ENCODE results near the gene NR3C1.

Gene NR3C1

DNA sequence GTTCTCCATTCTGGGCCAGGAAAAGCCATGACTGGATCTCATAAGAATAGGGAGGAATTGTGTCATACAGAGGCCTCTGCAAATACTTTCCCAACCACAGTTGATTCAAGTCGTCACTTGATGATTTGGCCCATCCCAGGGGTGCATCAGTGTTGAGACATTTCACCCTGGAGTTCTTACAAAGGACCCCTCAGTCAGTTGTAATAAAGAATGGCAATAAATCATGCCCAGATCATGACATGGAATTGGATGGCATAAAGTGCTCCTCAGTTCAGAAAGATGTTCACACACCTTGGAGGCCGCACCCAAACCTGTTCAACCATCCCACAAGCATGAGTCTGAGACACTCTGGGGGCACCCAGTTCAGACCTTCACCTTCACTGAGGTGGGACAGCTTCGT, 168.1 kb downstream of the NR3C1 start:
- Histone ChIP-seq H3K4me1 (peaks cover 0 to 35% (median 14%) of the 10 kb centered on the region in 4 donors), H3K27ac (peak overlapping the region; percentile 49 to 53), H3K9me3 (no peaks in the 10 kb centered on the region), H3K27me3 (no peaks in the 10 kb centered on the region), H3K4me3 (no peak overlapping the region), H3K36me3 (no peaks in the 10 kb centered on the region)
- intact Hi-C loops (cut with DNase I; ENCODE audit: low total_unique reads), result no loop called here
- TF ChIP-seq, protein P1, sequence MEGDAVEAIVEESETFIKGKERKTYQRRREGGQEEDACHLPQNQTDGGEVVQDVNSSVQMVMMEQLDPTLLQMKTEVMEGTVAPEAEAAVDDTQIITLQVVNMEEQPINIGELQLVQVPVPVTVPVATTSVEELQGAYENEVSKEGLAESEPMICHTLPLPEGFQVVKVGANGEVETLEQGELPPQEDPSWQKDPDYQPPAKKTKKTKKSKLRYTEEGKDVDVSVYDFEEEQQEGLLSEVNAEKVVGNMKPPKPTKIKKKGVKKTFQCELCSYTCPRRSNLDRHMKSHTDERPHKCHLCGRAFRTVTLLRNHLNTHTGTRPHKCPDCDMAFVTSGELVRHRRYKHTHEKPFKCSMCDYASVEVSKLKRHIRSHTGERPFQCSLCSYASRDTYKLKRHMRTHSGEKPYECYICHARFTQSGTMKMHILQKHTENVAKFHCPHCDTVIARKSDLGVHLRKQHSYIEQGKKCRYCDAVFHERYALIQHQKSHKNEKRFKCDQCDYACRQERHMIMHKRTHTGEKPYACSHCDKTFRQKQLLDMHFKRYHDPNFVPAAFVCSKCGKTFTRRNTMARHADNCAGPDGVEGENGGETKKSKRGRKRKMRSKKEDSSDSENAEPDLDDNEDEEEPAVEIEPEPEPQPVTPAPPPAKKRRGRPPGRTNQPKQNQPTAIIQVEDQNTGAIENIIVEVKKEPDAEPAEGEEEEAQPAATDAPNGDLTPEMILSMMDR (IDR thresholded peaks at IDR 0.05), result no peak
- DNase-seq, result no peak

DNA sequence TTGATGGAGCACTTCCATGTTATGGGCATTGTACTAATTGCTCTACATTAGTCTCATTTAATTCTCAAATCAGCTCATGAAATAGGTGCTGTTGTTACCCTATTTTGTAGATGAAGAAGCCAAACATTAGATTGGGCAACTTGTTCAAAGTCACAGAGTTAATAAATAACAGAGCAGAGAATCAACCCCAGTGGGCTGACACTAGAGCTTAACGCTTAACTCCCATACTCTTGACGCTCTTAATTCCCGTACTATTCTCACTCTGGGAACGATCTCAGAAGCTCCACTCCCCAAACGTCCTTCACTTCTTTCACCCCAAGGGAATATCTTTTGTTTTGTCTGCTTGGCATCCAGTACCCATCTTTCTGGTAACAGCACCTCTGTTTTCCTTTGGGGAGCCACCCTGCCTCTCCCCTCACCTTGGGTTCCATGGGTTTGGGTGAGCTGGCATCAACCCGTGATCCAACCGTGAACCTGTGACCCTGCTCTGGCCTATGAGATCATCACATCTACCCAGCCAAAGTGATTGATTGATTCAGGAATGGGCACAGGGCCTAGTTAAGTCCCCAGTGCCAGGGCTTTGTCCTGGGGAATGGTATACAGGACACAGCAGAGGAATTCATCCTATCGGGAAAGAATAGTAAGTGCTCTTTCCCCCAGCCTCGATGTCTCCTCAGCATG, 169.2 kb downstream of the NR3C1 start:
- Histone ChIP-seq H3K36me3 (no peaks in the 10 kb centered on the region), H3K9me3 (no peaks in the 10 kb centered on the region), H3K27me3 (no peaks in the 10 kb centered on the region), H3K27ac (peak overlapping the region; percentile 49 to 53), H3K4me3 (no peak overlapping the region), H3K4me1 (peaks cover 0 to 35% (median 16%) of the 10 kb centered on the region in 4 donors)
- TF ChIP-seq, protein P1 (IDR thresholded peaks at IDR 0.05), result no peak
- DNase-seq, result no peak
- intact Hi-C loops (cut with DNase I; ENCODE audit: low total_unique reads), result no loop called here

DNA sequence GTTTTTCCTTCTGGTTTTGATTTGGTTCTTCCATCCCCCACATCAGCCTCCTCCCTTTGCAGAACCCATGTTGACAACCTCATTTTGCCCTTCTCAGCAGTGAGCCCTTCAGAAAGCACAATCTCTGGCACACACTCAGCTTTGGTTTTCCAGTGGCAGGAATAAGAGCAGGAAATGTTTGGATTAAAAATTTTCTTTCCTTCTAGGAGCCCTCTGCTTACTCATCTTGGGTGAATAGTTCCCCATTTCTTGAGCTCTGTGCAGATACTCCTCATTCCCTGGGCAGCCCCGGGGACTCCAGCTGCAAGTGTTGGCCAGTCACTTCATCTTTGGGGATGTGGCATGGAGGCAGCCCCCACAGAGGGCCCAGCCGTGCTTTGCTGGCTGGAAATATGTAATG, 170.5 kb downstream of the NR3C1 start:
- no peak overlapping the region for H3K4me3 ChIP-seq
- TF ChIP-seq, protein P1 (IDR thresholded peaks at IDR 0.05), result no peak
- DNase-seq, result no peak
- H3K27ac ChIP-seq, result no peak overlapping the region
- peaks cover 0 to 35% (median 17%) of the 10 kb centered on the region in 4 donors for H3K4me1 ChIP-seq
- no peaks in the 10 kb centered on the region for H3K9me3 ChIP-seq
- no peaks in the 10 kb centered on the region for H3K27me3 ChIP-seq
- intact Hi-C loops (cut with DNase I; ENCODE audit: low total_unique reads), result loop anchor here (1.0 kb wide), 1 partner anchor 20 kb away; no protein-coding TSS in a partner anchor
- no peaks in the 10 kb centered on the region for H3K36me3 ChIP-seq

DNA sequence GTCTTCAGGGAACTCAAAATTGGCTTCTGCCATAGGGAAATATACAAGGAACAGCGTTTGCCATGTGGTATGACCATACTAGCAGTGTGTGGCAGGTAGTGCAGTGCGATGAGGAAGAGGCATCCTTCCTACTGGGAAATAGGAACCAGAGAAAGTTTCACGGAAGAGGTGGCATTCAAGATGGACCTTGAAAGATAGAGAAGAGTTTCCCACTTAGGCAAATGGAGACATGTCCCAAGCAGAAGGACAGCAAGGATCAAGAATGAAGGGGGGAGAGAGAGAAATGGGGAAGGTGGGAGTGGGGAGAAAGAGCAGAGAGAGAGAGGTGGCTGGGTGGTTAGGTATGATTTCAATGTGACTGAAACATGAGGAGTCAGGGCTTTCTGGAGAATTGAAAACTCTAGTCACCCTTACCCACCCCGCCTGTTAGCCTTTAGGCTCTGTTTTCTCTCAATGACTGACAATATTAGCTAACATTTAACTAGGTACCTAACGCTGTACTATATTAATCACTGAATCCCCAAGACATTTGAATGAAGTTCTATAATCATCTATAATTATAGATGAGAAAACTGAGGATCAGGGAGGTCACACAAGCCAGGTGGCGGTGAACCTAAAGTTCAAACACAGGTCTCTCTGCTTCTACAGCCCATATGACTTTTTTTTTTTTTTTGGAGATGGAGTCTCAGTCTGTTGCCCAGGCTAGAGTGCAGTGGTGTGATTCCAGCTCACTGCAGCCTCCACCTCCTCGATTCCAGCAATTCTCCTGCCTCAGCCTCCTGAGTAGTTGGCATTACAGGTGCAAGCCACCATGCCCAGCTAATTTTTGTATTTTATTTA, 171.3 kb downstream of the NR3C1 start:
- H3K27me3 ChIP-seq, result no peaks in the 10 kb centered on the region
- TF ChIP-seq, protein P1 (IDR thresholded peaks at IDR 0.05), result no peak
- no peaks in the 10 kb centered on the region for H3K9me3 ChIP-seq
- DNase-seq, result no peak
- H3K27ac ChIP-seq, result no peak overlapping the region
- H3K4me3 ChIP-seq, result no peak overlapping the region
- peaks cover 0 to 40% (median 17%) of the 10 kb centered on the region in 4 donors for H3K4me1 ChIP-seq
- intact Hi-C loops (cut with DNase I; ENCODE audit: low total_unique reads), result no loop called here
- no peaks in the 10 kb centered on the region for H3K36me3 ChIP-seq

DNA sequence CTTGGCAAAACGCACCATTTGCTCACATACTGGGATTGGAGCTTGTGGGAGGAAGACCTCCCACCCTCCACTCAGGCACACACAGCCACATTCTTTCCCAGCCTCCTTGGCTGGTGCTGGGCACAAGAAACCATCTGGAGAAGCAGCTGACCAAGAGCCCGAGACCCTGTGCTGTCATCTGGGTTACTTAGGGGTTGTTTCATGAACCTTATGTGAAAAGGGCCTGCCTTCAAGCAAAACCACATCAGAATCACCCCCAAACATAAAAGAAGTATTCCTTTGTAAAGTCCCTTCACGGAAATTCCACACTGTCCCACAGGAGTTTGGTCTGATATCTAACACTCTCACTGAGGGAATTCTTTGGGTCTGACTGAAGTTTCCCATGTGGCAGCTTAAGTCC, 172.1 kb downstream of the NR3C1 start:
- Histone ChIP-seq H3K27me3 (no peaks in the 10 kb centered on the region), H3K36me3 (no peaks in the 10 kb centered on the region), H3K9me3 (no peaks in the 10 kb centered on the region), H3K4me1 (peaks cover 0 to 41% (median 17%) of the 10 kb centered on the region in 4 donors), H3K4me3 (no peak overlapping the region), H3K27ac (no peak overlapping the region)
- no peak for DNase-seq
- TF ChIP-seq, protein P1 (IDR thresholded peaks at IDR 0.05), result no peak
- intact Hi-C loops (cut with DNase I; ENCODE audit: low total_unique reads), result no loop called here

Data from tibial artery (tissue), 4 donors.